GM10266 (cell line): ENCODE data around the gene SIGLEC7.

Experiments used
- DNase-seq: peaks from one replicate; pipeline ENCODE4 v3.0.0; 2012; ENCODE audit errors: extremely low spot score
- CTCF ChIP-seq: IDR thresholded peaks from 2 replicates; pipeline ENCODE4 v1.5.1; 2012; ENCODE audit warnings: mild to moderate bottlenecking, low read depth; ENCODE audit not compliant: control insufficient read depth, insufficient read depth; ENCODE audit errors: missing control alignments

Gene SIGLEC7

DNA sequence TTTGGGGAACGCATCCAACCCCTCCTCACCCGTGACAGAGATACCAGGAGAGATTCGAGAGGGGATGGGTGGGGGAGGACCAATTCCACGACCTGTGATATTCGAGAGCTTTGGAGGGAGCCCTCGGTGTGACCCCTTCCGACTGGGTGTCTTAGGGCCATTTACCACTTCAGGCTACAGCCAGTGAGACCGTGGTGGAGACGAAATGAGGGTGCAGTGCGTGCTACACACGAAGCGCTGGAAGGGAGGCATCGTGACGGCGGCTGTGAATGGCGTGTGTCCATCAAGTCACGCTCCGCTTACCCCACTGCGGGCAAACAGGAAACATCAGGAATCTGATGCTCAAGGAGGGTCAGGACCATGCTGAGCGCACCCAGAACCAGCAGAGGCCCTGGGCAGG is 44.3 kb upstream of the SIGLEC7 start:
- TF ChIP-seq CTCF, result peak; percentile 10

DNA sequence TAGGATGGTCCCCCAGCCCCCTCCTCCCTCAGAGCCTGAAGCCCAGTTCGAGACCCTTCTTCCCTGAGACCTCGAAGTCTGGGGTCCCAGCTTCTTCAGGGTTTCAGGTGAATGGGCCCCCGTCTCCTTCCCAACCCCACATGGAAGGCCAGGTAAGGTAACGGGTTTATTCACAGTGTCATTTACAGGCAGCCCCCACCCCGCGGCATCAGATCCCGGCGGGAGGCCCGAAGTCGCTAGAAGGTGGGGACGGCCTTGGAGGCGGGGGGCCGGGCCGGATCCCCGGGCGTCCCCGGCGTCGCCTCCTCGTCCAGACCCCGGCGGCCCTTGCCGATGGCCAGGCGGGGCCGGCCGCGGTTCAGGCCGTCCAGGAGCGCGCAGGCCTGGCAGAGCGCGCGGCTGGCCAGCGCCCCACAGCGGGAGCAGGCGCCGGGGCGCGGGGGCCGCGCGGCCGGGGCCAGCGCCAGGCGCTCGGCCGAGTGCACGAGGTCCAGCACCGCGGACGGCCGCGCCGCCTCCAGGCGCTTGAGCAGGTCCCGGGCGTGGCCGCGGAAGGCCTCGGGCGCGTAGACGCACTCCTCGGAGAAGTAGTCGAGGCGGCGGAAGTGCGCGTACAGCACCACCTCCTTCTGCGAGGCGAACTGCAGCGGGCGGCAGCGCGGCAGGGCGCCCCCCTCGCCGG is 43.6 kb upstream of the SIGLEC7 start:
- no peak for TF ChIP-seq CTCF
- no peak for DNase-seq

More for the DNA sequence above, 44.3 kb upstream of the SIGLEC7 start:
- no peak for DNase-seq

- no peak for DNase-seq
Observed at GRCh38 chr19:51099047-51099382, 43.1 kb upstream of the SIGLEC7 start.

GRCh38 chr19:51100601-51101000 is 41.5 kb upstream of the SIGLEC7 start:
- DNase-seq, result no peak

More at GRCh38 chr19:51099047-51099382, 43.1 kb upstream of the SIGLEC7 start:
- no peak for TF ChIP-seq CTCF

GRCh38 chr19:51101171-51101865 is 40.8 kb upstream of the SIGLEC7 start:
- TF ChIP-seq CTCF, result no peak
- no peak for DNase-seq

More at GRCh38 chr19:51100601-51101000, 41.5 kb upstream of the SIGLEC7 start:
- no peak for TF ChIP-seq CTCF

DNA sequence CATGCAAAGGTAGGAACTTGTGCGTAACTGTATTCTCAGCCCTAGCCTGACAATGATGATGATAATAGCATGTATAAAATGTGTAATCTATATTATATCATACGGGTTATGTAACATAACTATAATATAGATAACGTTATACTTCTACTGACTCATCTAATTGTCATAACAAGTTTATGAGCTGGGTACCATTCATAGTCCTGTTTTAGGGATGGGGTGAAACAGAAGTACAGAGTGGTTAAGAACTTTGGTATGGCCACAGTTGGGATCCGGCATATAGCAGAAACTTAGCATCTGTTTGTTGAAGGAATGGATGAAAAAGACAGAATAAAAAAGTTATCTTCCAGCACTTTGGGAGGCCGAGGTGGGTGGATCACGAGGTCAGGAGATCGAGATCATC is 39.1 kb upstream of the SIGLEC7 start:
- no peak for DNase-seq
- TF ChIP-seq CTCF, result no peak

DNA sequence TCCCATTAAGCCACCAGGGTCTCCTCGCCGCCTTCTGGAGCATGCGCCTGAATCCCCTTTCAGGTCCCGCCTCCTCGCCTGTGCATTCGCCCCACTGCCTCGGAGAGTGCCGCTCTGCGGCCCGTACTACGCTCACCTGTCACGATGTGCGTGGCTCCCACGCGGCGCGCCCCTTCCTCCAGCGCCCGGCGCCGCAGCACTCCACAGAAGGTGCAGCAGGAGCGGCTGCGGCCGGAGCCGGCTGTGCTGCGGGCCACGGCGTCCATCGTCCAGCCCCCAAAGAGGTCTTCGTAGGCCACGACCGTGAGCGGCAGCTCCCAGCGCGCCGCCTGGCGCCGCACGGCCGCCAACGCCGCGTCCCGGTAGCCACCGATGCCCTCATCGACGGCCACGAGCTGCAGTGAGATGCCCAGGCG is 38.2 kb upstream of the SIGLEC7 start:
- TF ChIP-seq CTCF, result no peak

More for the DNA sequence above, 38.2 kb upstream of the SIGLEC7 start:
- no peak for DNase-seq
